ENCODE measurements around the gene PPP5C. TPM values are rescaled to one million over a fixed set of nuclear protein-coding genes. Genes with fewer than 3 reads are reported as not detected.

PPP5C gene
- polyA plus RNA-seq, 3 donors: 9.9 to 76.3 (median 12.6) TPM

GRCh38 chr19:46349311-46349993 lies 2.6 kb downstream of the PPP5C start:
- H3K36me3 ChIP-seq (replicated peaks in 1 of 2; ENCODE audit: control insufficient read depth in 1 of 2, insufficient read depth in 2 of 2, low read length in 2 of 2): peaks cover 10 to 14% of the 10 kb centered on the region in 2 donors
- H3K36me3 Mint-ChIP-seq: peaks cover 14 to 19% of the 10 kb centered on the region in 2 donors
- no peaks in the 10 kb centered on the region for H3K9me3 ChIP-seq (replicated peaks in 1 of 2; ENCODE audit: control insufficient read depth in 1 of 2, insufficient read depth in 1 of 2, low read length in 2 of 2)
- peaks cover 56% of the 10 kb centered on the region for H3K79me2 ChIP-seq (ENCODE audit: insufficient read depth, low read length)
- H3K4me1 ChIP-seq (ENCODE audit: control insufficient read depth in 1 of 2, insufficient read depth in 2 of 2, low read length in 2 of 2): peaks cover 54 to 58% of the 10 kb centered on the region in 2 donors
- peak overlapping the region; percentile 57 for H3K9ac ChIP-seq (ENCODE audit: insufficient read depth, low read length, poor library complexity, severe bottlenecking)
- peak overlapping the region; percentile 68 to 82 for H3K4me3 Mint-ChIP-seq
- peaks cover 57% of the 10 kb centered on the region for H3K4me1 Mint-ChIP-seq
- H4K20me1 ChIP-seq (ENCODE audit: insufficient read depth, low read length): peaks cover 6% of the 10 kb centered on the region
- peak overlapping the region; percentile 74 to 80 for H3K27ac ChIP-seq (ENCODE audit: low read depth in 1 of 2, low read length in 2 of 2)
- peak in 1 of 3 donors; percentile 21 for DNase-seq
- no peak for TF ChIP-seq CTCF (IDR thresholded peaks at IDR 0.05)
- intact Hi-C loops (cut with micrococcal nuclease): no loop called here
- H3K27ac Mint-ChIP-seq: peak overlapping the region in 5 of 7 donors; percentile 43 to 92 (median 79)
- H3K9me3 Mint-ChIP-seq: peaks cover 0 to 3% (median 0%) of the 10 kb centered on the region in 7 donors
- no peaks in the 10 kb centered on the region for H3K27me3 ChIP-seq (ENCODE audit: control insufficient read depth in 2 of 2, insufficient read depth in 2 of 2, low read length in 2 of 2)
- H3K4me2 ChIP-seq (replicated peaks; ENCODE audit: extremely low read depth, low read length, poor library complexity, severe bottlenecking): peak overlapping the region; percentile 60
- no peak overlapping the region for H2AFZ ChIP-seq (ENCODE audit: insufficient read depth, low read depth, low read length, poor library complexity, severe bottlenecking)
- H3K4me3 ChIP-seq (replicated peaks in 1 of 3; ENCODE audit: low read depth in 2 of 3, low read length in 3 of 3): peak overlapping the region in 1 of 3 experiments; percentile 54
- 57% methylated on average over 8 of the region's 11 CpGs for WGBS (ENCODE audit: insufficient coverage)
- H3K27me3 Mint-ChIP-seq (ENCODE audit: low read depth in 3 of 3): peaks cover 0 to 6% (median 1%) of the 10 kb centered on the region in 3 donors

GRCh38 chr19:46350029-46350757 lies 3.3 kb downstream of the PPP5C start:
- Histone ChIP-seq H3K9me3 (replicated peaks in 1 of 2; ENCODE audit: control insufficient read depth in 1 of 2, insufficient read depth in 1 of 2, low read length in 2 of 2) (no peaks in the 10 kb centered on the region), H3K27ac (ENCODE audit: low read depth in 1 of 2, low read length in 2 of 2) (peak overlapping the region; percentile 74 to 80), H3K4me3 (replicated peaks in 1 of 3; ENCODE audit: low read depth in 2 of 3, low read length in 3 of 3) (peak overlapping the region in 1 of 3 experiments; percentile 54), H2AFZ (ENCODE audit: insufficient read depth, low read depth, low read length, poor library complexity, severe bottlenecking) (peak overlapping the region; percentile 65), H3K79me2 (ENCODE audit: insufficient read depth, low read length) (peaks cover 56% of the 10 kb centered on the region), H4K20me1 (ENCODE audit: insufficient read depth, low read length) (peaks cover 6% of the 10 kb centered on the region), H3K36me3 (replicated peaks in 1 of 2; ENCODE audit: control insufficient read depth in 1 of 2, insufficient read depth in 2 of 2, low read length in 2 of 2) (peaks cover 18 to 21% of the 10 kb centered on the region in 2 donors), H3K9ac (ENCODE audit: insufficient read depth, low read length, poor library complexity, severe bottlenecking) (peak overlapping the region; percentile 57), H3K27me3 (ENCODE audit: control insufficient read depth in 2 of 2, insufficient read depth in 2 of 2, low read length in 2 of 2) (no peaks in the 10 kb centered on the region), H3K4me2 (replicated peaks; ENCODE audit: extremely low read depth, low read length, poor library complexity, severe bottlenecking) (peak overlapping the region; percentile 60), H3K4me1 (ENCODE audit: control insufficient read depth in 1 of 2, insufficient read depth in 2 of 2, low read length in 2 of 2) (peaks cover 54 to 58% of the 10 kb centered on the region in 2 donors)
- peaks cover 57% of the 10 kb centered on the region for H3K4me1 Mint-ChIP-seq
- H3K4me3 Mint-ChIP-seq: peak overlapping the region; percentile 58 to 82
- intact Hi-C loops (cut with micrococcal nuclease): no loop called here
- TF ChIP-seq CTCF (IDR thresholded peaks at IDR 0.05): no peak
- peaks cover 0 to 7% (median 1%) of the 10 kb centered on the region in 3 donors for H3K27me3 Mint-ChIP-seq (ENCODE audit: low read depth in 3 of 3)
- peaks cover 0 to 3% (median 0%) of the 10 kb centered on the region in 7 donors for H3K9me3 Mint-ChIP-seq
- peaks cover 21 to 26% of the 10 kb centered on the region in 2 donors for H3K36me3 Mint-ChIP-seq
- WGBS (ENCODE audit: insufficient coverage): 36% methylated on average over 6 of the region's 8 CpGs
- peak overlapping the region in 6 of 7 donors; percentile 62 to 92 (median 87) for H3K27ac Mint-ChIP-seq
- DNase-seq: no peak
